Progenitor cell of endocrine pancreas (in vitro differentiated cells): Measurements from ENCODE around the gene TAT. TPM values are rescaled to one million over a fixed set of nuclear protein-coding genes. Genes with fewer than 3 reads are reported as not detected.
"Not testable (repeated sequence)": the region's sequence is repeated elsewhere in the genome, so short reads cannot be mapped to it uniquely, and the experiment has no call there.

ENCODE experiments used
- DNase-seq: peaks from one replicate; pipeline ENCODE4 v3.0.0; 2021; ENCODE audit warnings: low spot score; ENCODE audit not compliant: unreplicated experiment
- H3K27ac Mint-ChIP-seq: 2 replicates; pipeline ENCODE4 v1.8.0; 2021; ENCODE audit warnings: mild to moderate bottlenecking, moderate library complexity, mixed read lengths
- H3K27me3 Mint-ChIP-seq: 2 replicates; pipeline ENCODE4 v1.8.0; 2021; ENCODE audit warnings: mixed read lengths
- H3K36me3 Mint-ChIP-seq: 2 replicates; pipeline ENCODE4 v1.8.0; 2022; ENCODE audit warnings: mixed read lengths; ENCODE audit not compliant: insufficient read depth
- H3K4me1 Mint-ChIP-seq: 2 replicates; pipeline ENCODE4 v1.8.0; 2021; ENCODE audit warnings: low read depth, mixed read lengths
- H3K4me3 Mint-ChIP-seq: 2 replicates; pipeline ENCODE4 v1.8.0; 2021; ENCODE audit warnings: low read depth, mild to moderate bottlenecking, moderate library complexity, mixed read lengths
- H3K9me3 Mint-ChIP-seq: 2 replicates; pipeline ENCODE4 v1.8.0; 2021; ENCODE audit warnings: low read depth, mixed read lengths
- total RNA-seq: library from RNA; stranded (reverse); gene quantifications from 2 replicates; pipeline ENCODE4 v1.2.1, GENCODE V29; 2021
- TF ChIP-seq, protein P1 (sequence below): fragments of 200-600 bp; sonication (generic); IDR thresholded peaks from one replicate; pipeline ENCODE4 v1.5.0; 2021; ENCODE audit warnings: antibody characterized with exemption, mild to moderate bottlenecking; ENCODE audit not compliant: unreplicated experiment

Gene TAT
- total RNA-seq, 1 donor from 2014 or later, result not detected

DNA sequence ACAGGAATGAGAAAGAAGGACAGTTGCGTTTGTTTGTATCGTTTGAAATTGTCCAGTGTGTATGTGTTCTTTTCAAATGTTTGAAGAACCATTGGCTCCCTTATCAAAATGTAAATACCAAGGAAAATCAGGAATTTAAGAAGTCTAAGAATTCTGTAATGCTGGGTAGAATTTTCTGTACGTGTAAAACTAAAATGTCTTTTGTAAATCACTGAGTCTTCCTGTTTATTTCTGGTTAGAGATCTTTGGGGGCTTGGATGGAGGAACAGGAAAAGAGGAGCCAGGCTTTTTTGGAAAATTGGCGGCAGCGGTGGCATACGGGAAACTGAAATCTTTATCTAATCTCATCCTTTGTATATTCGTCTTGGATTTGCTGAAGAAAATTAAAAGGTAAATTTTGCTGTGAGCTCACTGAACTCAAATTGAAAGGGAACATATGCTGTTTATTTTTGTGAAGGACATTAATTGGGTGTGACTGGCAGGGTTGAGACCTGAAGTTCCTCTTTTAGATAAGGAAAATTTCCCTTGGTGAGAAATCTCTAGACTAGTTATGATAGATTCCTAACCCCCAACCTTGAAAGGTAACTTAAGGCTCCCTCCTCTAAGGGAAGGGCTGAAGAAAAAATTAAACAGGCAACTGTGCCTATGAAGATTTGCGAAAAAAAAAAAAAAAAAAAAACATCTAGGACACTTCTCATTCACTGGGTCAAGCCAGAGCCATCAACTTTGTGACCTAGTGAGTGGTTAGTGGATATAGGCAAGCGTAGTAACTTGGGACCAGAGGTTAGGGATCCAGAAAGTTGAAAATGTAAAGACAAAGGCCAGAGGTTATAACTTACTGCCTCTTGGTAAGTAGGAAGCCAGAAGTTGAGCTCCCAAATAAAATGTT is 10.8 kb downstream of the TAT start:
- peaks cover 16% of the 10 kb centered on the region for H3K4me1 Mint-ChIP-seq
- no peak for DNase-seq
- H3K27ac Mint-ChIP-seq, result peak overlapping the region; percentile 98
- TF ChIP-seq, protein P1, sequence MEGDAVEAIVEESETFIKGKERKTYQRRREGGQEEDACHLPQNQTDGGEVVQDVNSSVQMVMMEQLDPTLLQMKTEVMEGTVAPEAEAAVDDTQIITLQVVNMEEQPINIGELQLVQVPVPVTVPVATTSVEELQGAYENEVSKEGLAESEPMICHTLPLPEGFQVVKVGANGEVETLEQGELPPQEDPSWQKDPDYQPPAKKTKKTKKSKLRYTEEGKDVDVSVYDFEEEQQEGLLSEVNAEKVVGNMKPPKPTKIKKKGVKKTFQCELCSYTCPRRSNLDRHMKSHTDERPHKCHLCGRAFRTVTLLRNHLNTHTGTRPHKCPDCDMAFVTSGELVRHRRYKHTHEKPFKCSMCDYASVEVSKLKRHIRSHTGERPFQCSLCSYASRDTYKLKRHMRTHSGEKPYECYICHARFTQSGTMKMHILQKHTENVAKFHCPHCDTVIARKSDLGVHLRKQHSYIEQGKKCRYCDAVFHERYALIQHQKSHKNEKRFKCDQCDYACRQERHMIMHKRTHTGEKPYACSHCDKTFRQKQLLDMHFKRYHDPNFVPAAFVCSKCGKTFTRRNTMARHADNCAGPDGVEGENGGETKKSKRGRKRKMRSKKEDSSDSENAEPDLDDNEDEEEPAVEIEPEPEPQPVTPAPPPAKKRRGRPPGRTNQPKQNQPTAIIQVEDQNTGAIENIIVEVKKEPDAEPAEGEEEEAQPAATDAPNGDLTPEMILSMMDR, result no peak
- H3K4me3 Mint-ChIP-seq, result peak overlapping the region; percentile 90
- peaks cover 9% of the 10 kb centered on the region for H3K9me3 Mint-ChIP-seq
- H3K27me3 Mint-ChIP-seq, result no peaks in the 10 kb centered on the region
- peaks cover 13% of the 10 kb centered on the region for H3K36me3 Mint-ChIP-seq

DNA sequence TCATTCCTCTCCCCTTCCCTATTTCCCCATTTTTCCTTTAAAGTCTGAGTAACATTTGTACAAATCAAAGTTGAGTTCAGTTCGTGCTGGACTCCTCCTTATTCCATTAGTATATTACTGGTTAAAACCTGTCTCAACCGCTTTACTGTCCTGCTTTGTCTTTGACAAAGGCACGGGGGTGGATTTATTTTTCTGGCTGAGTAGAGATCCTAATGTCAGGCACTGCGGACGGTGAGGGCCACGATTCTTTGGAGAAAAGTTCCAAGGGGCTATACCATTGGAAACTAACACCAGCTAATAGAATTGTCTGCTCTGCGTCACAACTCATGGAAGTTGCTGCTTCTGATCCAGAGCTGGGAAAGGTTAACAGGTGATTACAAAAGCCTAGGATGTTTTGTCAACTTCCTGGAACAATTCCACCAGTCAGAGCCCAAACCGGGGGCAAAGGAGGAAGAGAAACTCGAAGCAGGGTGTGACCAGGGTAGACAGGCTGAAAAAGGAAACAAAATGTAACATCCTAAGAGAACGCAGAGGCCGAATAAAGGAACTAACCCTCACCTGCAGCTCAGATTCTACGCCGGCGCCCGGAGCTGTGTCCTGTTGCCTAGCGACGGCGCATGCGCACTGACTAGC is 12.4 kb downstream of the TAT start:
- TF ChIP-seq, protein P1, result no peak
- H3K4me3 Mint-ChIP-seq, result peak overlapping the region; percentile 90
- peaks cover 16% of the 10 kb centered on the region for H3K4me1 Mint-ChIP-seq
- peaks cover 12% of the 10 kb centered on the region for H3K9me3 Mint-ChIP-seq
- H3K27ac Mint-ChIP-seq, result peak overlapping the region; percentile 98
- H3K27me3 Mint-ChIP-seq, result no peaks in the 10 kb centered on the region
- peaks cover 14% of the 10 kb centered on the region for H3K36me3 Mint-ChIP-seq
- no peak for DNase-seq

DNA sequence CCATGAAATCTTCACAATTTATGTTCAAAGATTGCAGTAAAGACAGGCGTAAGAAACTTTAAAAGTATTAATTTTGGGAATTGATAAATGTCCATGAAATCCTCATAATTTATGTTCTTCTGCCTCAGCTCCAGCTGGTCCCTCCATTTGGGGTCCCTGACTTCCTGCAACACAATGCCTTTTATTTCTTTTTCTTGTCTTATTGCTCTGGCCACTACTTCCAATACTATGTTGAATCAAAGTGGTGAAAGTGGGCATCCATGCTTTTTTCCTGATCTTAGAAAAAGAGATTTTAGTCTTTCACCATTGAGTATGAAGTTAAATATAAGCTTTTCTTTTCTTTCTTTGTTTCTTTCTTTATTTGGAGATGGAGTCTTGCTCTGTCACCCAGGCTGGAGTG is 14.3 kb downstream of the TAT start:
- peaks cover 16% of the 10 kb centered on the region for H3K4me1 Mint-ChIP-seq
- no peaks in the 10 kb centered on the region for H3K27me3 Mint-ChIP-seq
- peak overlapping the region; percentile 22 for H3K27ac Mint-ChIP-seq
- H3K4me3 Mint-ChIP-seq, result no peak overlapping the region
- H3K9me3 Mint-ChIP-seq, result peaks cover 12% of the 10 kb centered on the region
- H3K36me3 Mint-ChIP-seq, result peaks cover 14% of the 10 kb centered on the region
- no peak for DNase-seq
- TF ChIP-seq, protein P1, result no peak

DNA sequence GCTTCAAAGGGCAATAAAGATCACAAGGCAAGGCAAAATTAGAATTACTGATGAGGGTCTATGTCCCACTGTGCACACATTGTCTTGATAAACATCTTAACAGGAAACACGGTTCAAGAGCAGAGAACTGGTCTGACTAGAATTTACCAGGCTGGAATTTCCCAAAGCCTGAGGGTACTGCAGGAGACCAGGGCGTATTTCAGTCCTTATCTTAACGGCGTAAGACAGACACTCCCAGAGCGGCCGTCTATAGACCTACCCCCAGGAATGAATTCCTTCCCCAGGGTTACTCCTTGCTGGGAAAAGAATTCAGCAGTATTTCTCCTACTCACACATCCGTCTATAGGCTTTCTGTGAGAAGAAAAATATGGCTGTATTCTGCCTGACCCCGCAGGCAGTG is 15.0 kb downstream of the TAT start:
- H3K9me3 Mint-ChIP-seq, result peaks cover 12% of the 10 kb centered on the region
- peaks cover 14% of the 10 kb centered on the region for H3K36me3 Mint-ChIP-seq
- peaks cover 16% of the 10 kb centered on the region for H3K4me1 Mint-ChIP-seq
- not testable (repeated sequence) for H3K27me3 Mint-ChIP-seq, DNase-seq, H3K27ac Mint-ChIP-seq, H3K4me3 Mint-ChIP-seq

DNA sequence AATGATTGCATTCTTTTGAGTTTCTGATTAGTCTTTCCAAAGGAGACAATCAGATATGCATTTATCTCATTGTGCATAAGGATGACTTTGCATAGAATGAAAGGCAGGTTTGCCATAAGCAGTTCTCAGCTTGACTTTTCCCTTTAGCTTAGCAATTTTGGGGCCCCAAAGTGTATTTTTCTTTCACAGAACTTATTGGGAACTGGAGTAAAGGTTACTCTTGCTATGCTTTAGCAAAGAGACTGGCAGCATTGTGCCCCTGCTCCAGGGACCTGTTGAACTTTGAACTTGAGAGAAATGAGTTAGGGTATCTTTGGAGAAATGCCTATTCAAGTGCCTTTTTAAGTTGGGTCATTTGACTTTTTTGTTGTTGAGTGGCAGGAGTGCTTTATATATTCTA is 17.0 kb downstream of the TAT start:
- TF ChIP-seq, protein P1, result no peak
- DNase-seq, result no peak
- no peak overlapping the region for H3K27ac Mint-ChIP-seq
- H3K4me1 Mint-ChIP-seq, result peaks cover 4% of the 10 kb centered on the region
- H3K36me3 Mint-ChIP-seq, result peaks cover 24% of the 10 kb centered on the region
- no peaks in the 10 kb centered on the region for H3K27me3 Mint-ChIP-seq
- H3K9me3 Mint-ChIP-seq, result peaks cover 12% of the 10 kb centered on the region
- no peak overlapping the region for H3K4me3 Mint-ChIP-seq
